ENCODE measurements around the gene SLC2A6. TPM values are rescaled to one million over a fixed set of nuclear protein-coding genes. Genes with fewer than 3 reads are reported as not detected.

SLC2A6 gene
- total RNA-seq, 2 donors from 2014 or later = 4.6 to 8.8 TPM

GRCh38 chr9:133424187-133424586 lies 54.7 kb downstream of the SLC2A6 start:
- H3K27me3 ChIP-seq (replicated peaks; ENCODE audit: insufficient read depth) = no peaks in the 10 kb centered on the region
- no peaks in the 10 kb centered on the region for H3K36me3 ChIP-seq
- H3K4me1 ChIP-seq (ENCODE audit: control insufficient read depth in 1 of 2, low read depth in 2 of 2) = no peaks in the 10 kb centered on the region
- no peak overlapping the region for H3K27ac ChIP-seq
- no peaks in the 10 kb centered on the region for H3K9me3 ChIP-seq
- TF ChIP-seq CTCF (IDR thresholded peaks at IDR 0.05) = no peak
- H3K4me3 ChIP-seq = no peak overlapping the region
- DNase-seq (ENCODE audit: low spot score) = no peak
- ATAC-seq (ENCODE audit: insufficient number of reproducible peaks, low FRiP score, low read depth) = no peak

- Histone ChIP-seq H3K27me3 (replicated peaks; ENCODE audit: insufficient read depth) (no peaks in the 10 kb centered on the region), H3K9me3 (no peaks in the 10 kb centered on the region), H3K4me3 (no peak overlapping the region), H3K4me1 (ENCODE audit: control insufficient read depth in 1 of 2, low read depth in 2 of 2) (no peaks in the 10 kb centered on the region), H3K36me3 (no peaks in the 10 kb centered on the region), H3K27ac (no peak overlapping the region)
- DNase-seq (ENCODE audit: low spot score) = no peak
- ATAC-seq (ENCODE audit: insufficient number of reproducible peaks, low FRiP score, low read depth) = no peak
- no peak for TF ChIP-seq CTCF (IDR thresholded peaks at IDR 0.05)
These were observed 55.7 kb downstream of the SLC2A6 start for GRCh38 chr9:133423216-133423615.

- H3K27ac ChIP-seq = no peak within 1 kb of the TSS
- H3K4me3 ChIP-seq = no peak within 1 kb of the TSS
- H3K27me3 ChIP-seq (replicated peaks; ENCODE audit: insufficient read depth) = no peaks in the 10 kb centered on the region
- DNase-seq (ENCODE audit: low spot score) (no peak), ATAC-seq (ENCODE audit: insufficient number of reproducible peaks, low FRiP score, low read depth) (no peak)
- no peak for TF ChIP-seq CTCF (IDR thresholded peaks at IDR 0.05)
- H3K36me3 ChIP-seq = no peaks in the 10 kb centered on the region
- no peaks in the 10 kb centered on the region for H3K9me3 ChIP-seq
- H3K4me1 ChIP-seq (ENCODE audit: control insufficient read depth in 1 of 2, low read depth in 2 of 2) = peaks cover 3 to 7% of the 10 kb centered on the region in 2 donors
These were observed 57.0 kb downstream of the SLC2A6 start, which contains the start of gene ADAMTS13 for GRCh38 chr9:133421615-133422542. Gene ADAMTS13 (plus strand): TSS chr9:133422367. CDS start chr9:133422444, 77 bp downstream.

Other genes starting within 250 kb of the SLC2A6 start
- under 1 TPM; 0.14 to 0.21 TPM for gene ABO, start 203.9 kb downstream of the SLC2A6 start, total RNA-seq
- 10 to 100 TPM; 11.6 to 46.1 TPM for gene SURF6, start 142.9 kb downstream of the SLC2A6 start, total RNA-seq
- gene MED22, start 131.0 kb downstream of the SLC2A6 start, total RNA-seq = 10 to 100 TPM; 50.0 to 51.2 TPM
- gene RPL7A, start 130.9 kb downstream of the SLC2A6 start, total RNA-seq = 100 to 1,000 TPM; 889 to 895 TPM
- 10 to 100 TPM; 47.6 to 66.6 TPM for gene SURF1, start 122.6 kb downstream of the SLC2A6 start, total RNA-seq
- 10 to 100 TPM in 1 of 2 donors, 1 to 10 TPM in 1; 7.0 to 13.3 TPM for gene SURF2, start 122.5 kb downstream of the SLC2A6 start, total RNA-seq
- 100 to 1,000 TPM; 152 to 154 TPM for gene SURF4, start 103.0 kb downstream of the SLC2A6 start, total RNA-seq
- under 1 TPM in 1 of 2 donors, not detected in 1; 0.42 TPM for gene STKLD1, start 102.7 kb downstream of the SLC2A6 start, total RNA-seq
- 10 to 100 TPM in 1 of 2 donors, 1 to 10 TPM in 1; 7.7 to 18.6 TPM for gene REXO4, start 61.1 kb downstream of the SLC2A6 start, total RNA-seq
- 1 to 10 TPM; 1.3 to 6.0 TPM for gene ADAMTS13, start 56.7 kb downstream of the SLC2A6 start, total RNA-seq
- 10 to 100 TPM; 15.8 to 19.5 TPM for gene CACFD1, start 19.1 kb downstream of the SLC2A6 start, total RNA-seq
- not detected for gene MYMK, start 45.9 kb upstream of the SLC2A6 start, total RNA-seq
- 1 to 10 TPM; 2.8 to 5.5 TPM for gene ADAMTSL2, start 55.6 kb upstream of the SLC2A6 start, total RNA-seq
- gene FAM163B, start 130.3 kb upstream of the SLC2A6 start, total RNA-seq = not detected
- gene DBH, start 157.3 kb upstream of the SLC2A6 start, total RNA-seq = not detected

All from thoracic aorta (tissue), 2 donors.